Left ventricle myocardium superior (tissue), 1 donor: ENCODE data around the gene NAA20. TPM values are rescaled to one million over a fixed set of nuclear protein-coding genes. Genes with fewer than 3 reads are reported as not detected.

Source experiments
- ATAC-seq: fragments of 200-7000 bp; cut with Tn5 transposase; one replicate; pipeline ENCODE4 v1.9.1; 2020; ENCODE audit warnings: mild to moderate bottlenecking, moderate library complexity
- DNase-seq: peaks from one replicate; pipeline ENCODE4 v3.0.0-alpha.2; 2020
- intact Hi-C: fragments of 100-400 bp; cut with micrococcal nuclease; formaldehyde crosslinking; loops from one replicate; pipeline ENCODE4 v1.11.0; 2022
- total RNA-seq: library from RNA; stranded (reverse); fragmentation: NEBNext Ultra II Directional; extraction: Animal tissue kit (Norgen Biotek cat#: 25700); gene quantifications from one replicate; pipeline ENCODE4 v1.2.1, GENCODE V29; 2021
- donor health status: DM: no; HTN: yes; CAD: no; lungs with severe emphysema.

Gene NAA20
- total RNA-seq, 1 donor from 2014 or later, result 65.0 TPM

- DNase-seq (no peak), ATAC-seq (no peak)
- intact Hi-C loops, result no loop called here
Observed at GRCh38 chr20:20009784-20010253, 7.3 kb upstream of the NAA20 start.

GRCh38 chr20:20010639-20011500, 6.3 kb upstream of the NAA20 start:
- ATAC-seq, result peak; percentile 56
- intact Hi-C loops, result no loop called here
- DNase-seq, result no peak

GRCh38 chr20:20012541-20012940, 4.6 kb upstream of the NAA20 start:
- DNase-seq, result no peak
- no peak for ATAC-seq
- intact Hi-C loops, result no loop called here

DNA sequence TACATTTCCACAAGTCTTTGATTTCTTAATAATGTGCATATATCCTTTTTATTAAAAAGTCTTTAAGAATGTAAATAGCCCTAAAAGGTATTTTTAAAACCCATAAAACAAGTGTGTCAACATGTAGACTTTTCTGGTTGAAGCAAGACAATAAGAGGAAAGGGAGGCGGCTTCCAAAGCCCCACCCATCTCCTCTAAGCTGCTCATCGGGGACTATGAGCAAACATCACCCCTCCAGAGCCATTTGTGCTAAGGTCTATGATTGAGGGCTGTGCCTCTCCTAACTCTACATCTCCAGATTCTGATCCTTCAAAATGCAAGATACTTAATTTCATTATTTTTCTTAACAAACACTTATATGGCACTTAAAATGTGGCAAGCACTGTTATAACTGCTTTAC, 2.5 kb upstream of the NAA20 start:
- DNase-seq (no peak), ATAC-seq (no peak)
- intact Hi-C loops, result no loop called here

GRCh38 chr20:20017844-20018185, 653 bp downstream of the NAA20 start:
- DNase-seq, result no peak
- intact Hi-C loops, result no loop called here

GRCh38 chr20:20018366-20018765, 1.2 kb downstream of the NAA20 start:
- intact Hi-C loops, result no loop called here
- no peak for ATAC-seq

More at GRCh38 chr20:20017844-20018185, 653 bp downstream of the NAA20 start:
- ATAC-seq, result peak; percentile 2

GRCh38 chr20:20019123-20019522, 2.0 kb downstream of the NAA20 start:
- intact Hi-C loops, result no loop called here
- ATAC-seq (no peak), DNase-seq (no peak)

More at GRCh38 chr20:20018366-20018765, 1.2 kb downstream of the NAA20 start:
- no peak for DNase-seq

DNA sequence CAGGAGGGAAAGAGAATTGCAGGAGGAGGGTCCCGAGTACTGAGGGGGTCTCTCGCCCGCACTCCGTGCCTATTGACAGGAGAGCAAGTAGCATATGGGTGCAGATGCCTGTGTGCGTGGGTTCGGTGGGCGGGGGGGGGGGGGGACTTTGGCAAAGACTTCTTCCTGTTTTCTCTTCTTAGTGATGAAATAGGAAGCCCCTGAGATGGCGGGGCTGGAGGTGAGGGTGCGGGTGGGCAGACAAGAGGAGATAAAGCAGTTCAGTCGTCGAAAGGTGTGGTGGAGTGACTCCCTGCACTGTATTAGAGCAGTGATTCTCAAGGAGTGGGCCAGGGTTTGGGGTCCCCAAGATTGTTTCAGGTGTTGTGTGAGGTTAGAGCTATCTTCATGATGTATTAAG, 3.7 kb downstream of the NAA20 start:
- DNase-seq, result no peak
- ATAC-seq, result no peak

DNA sequence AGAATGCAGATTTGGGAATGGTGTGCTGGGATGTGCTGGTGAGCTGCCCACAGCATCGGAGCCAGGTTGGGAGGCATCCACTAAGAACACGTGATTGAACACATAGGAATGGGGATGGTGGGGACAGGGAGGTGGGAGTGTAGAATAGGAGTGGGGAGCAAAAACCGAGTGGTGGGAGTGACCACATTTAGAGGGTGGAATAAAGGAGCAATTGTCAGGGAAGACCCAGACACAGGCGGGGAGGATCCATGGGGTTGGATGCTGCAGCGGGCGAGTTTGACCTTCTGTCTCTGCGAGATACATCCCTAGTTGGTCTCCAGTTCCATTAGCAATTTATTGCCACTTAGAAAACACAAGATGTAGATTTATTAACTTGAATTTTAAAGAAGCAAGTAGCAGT, 4.7 kb downstream of the NAA20 start:
- ATAC-seq, result no peak
- no peak for DNase-seq
- intact Hi-C loops, result no loop called here

More for the DNA sequence above, 3.7 kb downstream of the NAA20 start:
- intact Hi-C loops, result no loop called here

DNA sequence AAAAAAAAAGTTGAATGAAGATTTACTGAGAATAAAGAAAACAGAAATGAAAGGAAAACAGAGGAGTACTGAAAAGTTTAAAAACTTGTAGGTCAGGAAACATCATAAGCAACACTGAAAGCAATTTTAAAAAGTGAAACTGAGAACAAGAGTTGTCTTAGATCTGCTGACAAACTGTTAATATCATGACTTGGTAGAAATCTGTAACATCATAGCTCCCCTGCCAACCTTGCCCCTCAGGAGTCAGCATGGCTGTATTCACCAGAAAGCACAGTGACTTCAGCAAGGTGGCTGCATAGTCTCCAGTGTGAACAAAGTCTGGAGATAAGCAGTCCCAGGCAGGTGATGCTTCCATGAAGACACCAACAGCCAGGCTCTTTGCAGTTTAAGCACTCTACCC, 5.3 kb downstream of the NAA20 start:
- intact Hi-C loops, result no loop called here
- ATAC-seq (no peak), DNase-seq (no peak)

DNA sequence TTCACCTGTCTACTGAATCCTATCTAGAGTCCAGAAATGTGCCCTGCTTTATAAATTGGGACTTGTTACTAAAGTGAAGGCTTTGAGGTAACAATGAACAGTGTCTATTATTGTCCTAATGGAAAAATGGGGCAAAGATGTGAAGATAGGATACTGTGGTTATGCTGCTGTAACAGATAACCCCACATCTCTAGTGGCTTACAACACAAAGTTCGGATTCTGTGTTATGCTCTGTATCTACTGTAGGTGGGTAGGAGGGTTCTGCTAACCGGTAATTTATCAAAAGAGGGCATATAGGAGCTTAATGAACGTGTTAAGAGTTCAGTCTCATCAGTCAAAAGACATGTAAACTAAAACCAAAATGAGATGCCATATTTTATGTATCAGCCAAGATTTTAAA, 6.2 kb downstream of the NAA20 start:
- no peak for ATAC-seq
- intact Hi-C loops, result no loop called here
- no peak for DNase-seq

DNA sequence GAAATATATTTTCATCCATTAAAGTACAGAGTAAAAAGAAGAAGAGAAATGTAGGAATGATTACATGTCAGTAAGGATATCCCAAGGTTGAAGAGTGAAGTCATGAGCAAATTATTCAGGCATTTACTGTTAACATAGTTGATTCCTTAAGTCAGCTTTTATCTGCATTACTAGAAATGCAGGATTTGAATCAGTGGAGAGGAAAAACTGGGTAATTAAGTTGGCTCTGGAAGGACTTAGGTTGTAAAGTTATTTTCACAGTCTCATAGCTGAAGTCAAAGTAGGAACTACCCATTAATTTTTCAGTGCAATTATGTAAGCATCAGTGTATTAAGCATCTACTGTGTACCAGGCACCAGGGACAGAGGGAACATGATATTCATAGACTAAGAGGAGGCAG, 7.8 kb downstream of the NAA20 start:
- no peak for DNase-seq
- intact Hi-C loops, result no loop called here
- peak; percentile 33 for ATAC-seq

DNA sequence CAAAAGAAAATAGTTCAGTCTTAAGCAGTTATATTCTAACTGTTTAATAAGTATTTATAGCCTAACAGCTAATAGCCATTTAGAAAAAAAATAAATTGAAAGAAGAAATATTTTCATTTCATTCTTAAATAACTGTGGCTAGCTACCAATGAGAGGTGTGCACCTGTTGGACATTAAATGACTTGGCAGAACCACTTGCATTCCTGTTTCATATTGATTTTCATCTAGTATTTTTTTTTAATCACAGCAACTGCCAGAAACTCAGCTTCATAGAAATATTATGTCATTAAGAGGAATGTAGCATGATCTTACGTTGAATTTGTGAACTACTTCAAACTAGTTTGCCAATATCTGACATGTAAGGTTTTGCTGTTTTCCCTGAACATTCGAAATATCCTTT, 10.1 kb downstream of the NAA20 start:
- intact Hi-C loops, result no loop called here
- DNase-seq, result no peak
- no peak for ATAC-seq

GRCh38 chr20:20031790-20032189, 14.6 kb downstream of the NAA20 start:
- DNase-seq (no peak), ATAC-seq (no peak)
- intact Hi-C loops, result no loop called here

DNA sequence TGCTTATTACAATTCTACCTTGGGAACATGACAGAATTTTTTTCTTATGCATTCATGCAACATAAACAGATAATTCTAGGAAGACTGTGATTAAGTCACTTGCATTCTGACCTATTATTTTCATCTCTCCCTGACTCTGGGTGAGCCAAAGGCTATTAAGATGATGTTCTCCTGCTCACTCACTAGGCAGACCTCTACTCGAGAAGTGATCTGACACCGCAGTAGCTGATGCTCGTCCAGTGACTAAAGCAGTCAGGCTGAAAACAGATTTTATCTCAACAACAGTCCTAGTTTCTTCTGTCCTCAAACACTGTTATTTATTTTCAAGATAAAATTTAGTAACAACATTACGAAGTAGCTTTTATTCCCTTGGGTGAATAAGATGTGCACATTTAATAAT, 17.3 kb downstream of the NAA20 start:
- intact Hi-C loops, result no loop called here
- no peak for DNase-seq
- no peak for ATAC-seq

DNA sequence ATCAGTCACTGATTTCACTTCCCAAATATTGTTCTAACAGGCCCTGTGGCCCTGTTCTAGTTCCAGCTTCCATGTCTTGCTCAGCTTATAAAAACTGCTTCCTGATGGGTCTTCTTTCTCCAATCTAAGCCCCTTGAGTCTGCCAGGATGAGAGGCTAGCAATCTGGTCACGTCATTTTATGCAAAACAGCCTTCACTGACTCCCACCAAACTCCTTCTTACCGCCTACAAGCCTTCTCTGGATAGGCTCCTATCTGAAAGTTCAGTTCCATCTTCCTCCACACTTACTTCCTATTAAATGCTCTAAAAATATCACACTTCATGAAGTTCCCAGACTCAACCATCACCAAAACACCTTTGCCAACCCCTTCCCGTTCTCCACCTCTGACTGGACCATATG, 19.6 kb downstream of the NAA20 start:
- intact Hi-C loops, result no loop called here
- ATAC-seq (no peak), DNase-seq (no peak)

DNA sequence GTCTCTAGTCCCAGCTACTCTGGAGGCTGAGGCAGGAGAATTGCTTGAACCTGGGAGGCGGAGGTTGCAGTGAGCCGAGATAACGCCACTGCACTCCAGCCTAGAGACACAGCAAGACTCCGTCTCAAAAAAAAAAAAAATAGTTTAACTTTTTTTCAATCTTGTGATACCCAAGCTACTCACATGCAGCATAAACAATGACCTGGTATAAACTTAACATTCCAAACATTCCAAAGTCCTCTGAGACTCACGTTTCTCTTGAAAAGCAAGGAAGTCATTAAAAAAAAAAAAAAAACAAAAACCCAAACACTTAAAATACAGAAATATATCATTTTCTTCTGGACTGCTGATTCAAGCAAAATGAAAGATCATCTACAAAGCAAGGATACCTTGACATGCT, 20.8 kb downstream of the NAA20 start:
- ATAC-seq, result no peak
- no peak for DNase-seq
- intact Hi-C loops, result no loop called here

GRCh38 chr20:20038586-20038985, 21.4 kb downstream of the NAA20 start:
- intact Hi-C loops, result no loop called here
- ATAC-seq, result no peak
- no peak for DNase-seq

DNA sequence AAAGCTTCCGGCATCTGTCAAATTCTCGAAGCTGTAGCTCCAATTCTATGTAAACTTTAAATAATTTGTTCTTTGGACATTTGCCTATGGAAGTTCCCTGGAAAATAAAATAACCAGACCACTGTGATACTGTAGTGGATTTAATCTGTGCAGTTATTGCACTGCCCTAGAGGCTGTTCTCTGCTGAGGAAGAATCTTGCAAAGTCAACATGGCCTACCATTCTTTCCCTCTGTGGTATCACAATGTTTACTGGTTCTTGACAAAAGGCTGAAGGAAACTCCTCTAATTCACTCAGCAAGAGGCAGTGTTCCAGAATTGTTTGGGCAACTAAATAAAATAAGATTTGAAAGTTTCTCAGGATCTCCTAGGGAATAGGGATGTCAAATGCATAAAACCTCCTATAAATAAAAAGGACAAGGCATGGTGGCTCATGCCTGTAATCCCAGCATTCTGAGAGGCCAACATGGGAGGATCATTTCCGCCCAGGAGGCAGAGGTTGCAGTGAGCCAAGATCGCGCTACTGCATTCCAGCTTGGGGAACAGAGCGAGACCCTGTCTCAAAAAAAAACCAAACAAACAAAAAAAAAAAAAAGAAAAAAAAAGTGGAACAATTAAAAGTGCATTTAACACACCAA, 22.7 kb downstream of the NAA20 start:
- DNase-seq (no peak), ATAC-seq (no peak)
- intact Hi-C loops, result no loop called here

GRCh38 chr20:20051767-20052073, 34.6 kb downstream of the NAA20 start:
- DNase-seq (no peak), ATAC-seq (peak; percentile 2)
- intact Hi-C loops, result no loop called here
